Measurements from ENCODE around the gene LRRC26.

LRRC26 gene, protein sequence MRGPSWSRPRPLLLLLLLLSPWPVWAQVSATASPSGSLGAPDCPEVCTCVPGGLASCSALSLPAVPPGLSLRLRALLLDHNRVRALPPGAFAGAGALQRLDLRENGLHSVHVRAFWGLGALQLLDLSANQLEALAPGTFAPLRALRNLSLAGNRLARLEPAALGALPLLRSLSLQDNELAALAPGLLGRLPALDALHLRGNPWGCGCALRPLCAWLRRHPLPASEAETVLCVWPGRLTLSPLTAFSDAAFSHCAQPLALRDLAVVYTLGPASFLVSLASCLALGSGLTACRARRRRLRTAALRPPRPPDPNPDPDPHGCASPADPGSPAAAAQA

DNA sequence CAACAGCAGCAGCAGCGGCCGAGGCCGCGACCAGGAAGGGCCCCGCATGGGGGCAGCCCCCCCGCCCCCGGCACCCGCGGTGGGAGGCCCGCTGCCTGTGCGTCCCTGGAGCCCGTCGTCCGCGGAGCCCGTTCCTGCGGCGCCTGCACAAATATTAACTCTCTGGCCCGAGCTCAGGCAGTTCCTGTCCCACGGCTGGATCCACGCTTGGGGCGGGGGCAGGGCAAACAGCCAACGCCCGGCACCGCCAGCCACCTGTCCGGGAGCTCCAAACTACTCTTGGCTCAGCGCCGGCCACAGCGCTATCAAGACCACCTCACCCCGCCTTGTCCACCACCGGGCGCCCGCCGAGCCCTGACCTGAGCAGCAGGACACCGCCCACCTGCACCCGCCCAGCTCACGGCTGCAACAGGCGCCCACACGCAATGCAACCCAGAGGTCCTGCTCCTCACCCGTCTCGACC lies at the start of gene LRRC26:
Gene LRRC26 (minus strand): TSS at position 156 of the 463 bp plus-strand sequence. CDS start 108 bp downstream, at position 48.
- peaks cover 4% of the 10 kb centered on the region for H3K4me1 Mint-ChIP-seq
- peaks cover 98% of the 10 kb centered on the region for H3K27me3 Mint-ChIP-seq
- H3K9me3 Mint-ChIP-seq = no peaks in the 10 kb centered on the region
- H3K27ac Mint-ChIP-seq = no peak within 1 kb of the TSS
- H3K4me3 Mint-ChIP-seq = peak within 1 kb of the TSS; percentile 60
- no peaks in the 10 kb centered on the region for H3K36me3 Mint-ChIP-seq
- CTCF ChIA-PET = interaction anchor here (1.0 to 1.2 kb wide), 2 partner anchors 12 to 123 kb away, joined by 3 read pairs; no protein-coding TSS in a partner anchor
- no peak for DNase-seq

DNA sequence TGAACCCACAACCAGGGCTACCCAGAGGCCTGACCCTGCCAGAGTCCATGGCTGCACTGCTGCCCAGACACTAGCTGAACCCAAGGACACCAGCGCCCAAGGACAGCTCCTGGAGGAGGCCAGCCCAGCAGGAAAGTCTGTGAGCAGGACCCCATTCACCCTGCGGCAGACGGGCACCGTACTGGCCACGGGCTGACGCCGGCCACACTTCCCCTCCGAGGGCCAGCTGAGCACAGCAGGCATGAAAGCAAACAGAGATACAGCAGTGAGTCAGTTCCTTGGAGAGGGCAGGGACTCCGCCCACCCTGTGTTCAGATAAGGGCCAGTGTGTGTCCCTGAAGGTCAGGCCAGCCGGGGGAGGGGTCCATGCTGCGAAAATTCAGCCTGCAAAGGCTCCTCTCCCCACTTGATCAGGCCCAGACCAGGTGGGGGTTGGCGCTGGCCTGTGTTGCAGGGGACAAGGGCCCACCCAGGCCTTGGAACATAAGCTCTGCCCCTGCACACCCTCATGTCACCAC lies 49.0 kb upstream of the LRRC26 start:
- no peaks in the 10 kb centered on the region for H3K27me3 Mint-ChIP-seq
- H3K4me1 Mint-ChIP-seq = peaks cover 7% of the 10 kb centered on the region
- H3K9me3 Mint-ChIP-seq = no peaks in the 10 kb centered on the region
- DNase-seq = no peak
- no peaks in the 10 kb centered on the region for H3K36me3 Mint-ChIP-seq
- no peak overlapping the region for H3K4me3 Mint-ChIP-seq
- CTCF ChIA-PET = no interaction called here
- no peak overlapping the region for H3K27ac Mint-ChIP-seq

DNA sequence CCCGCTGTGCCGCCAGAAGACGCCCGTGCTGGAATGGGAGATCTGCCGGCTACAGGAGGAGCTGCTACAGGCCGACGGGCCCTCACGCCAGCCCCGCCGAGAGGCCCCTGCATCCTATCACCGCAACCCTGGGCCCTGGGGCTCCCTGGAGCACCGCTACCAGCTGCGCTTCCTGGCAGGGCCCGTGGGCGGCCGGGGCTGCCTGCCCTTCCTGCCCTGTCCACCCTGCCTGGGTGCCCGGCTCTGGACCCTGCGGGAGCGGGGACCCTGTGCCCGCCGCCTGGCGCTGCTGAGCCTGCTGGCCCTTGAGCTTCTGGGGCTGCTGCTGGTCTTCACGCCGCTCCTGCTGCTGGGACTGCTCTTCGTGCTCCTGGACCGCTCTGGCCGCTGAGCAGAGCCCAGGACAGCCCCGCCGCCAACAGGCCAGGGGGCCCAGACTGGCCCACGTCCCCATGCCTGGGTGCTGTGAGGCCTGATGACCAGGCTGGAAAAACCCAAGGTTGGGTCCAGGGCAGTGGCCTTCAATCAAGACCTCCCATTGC lies 48.4 kb upstream of the LRRC26 start:
- no peaks in the 10 kb centered on the region for H3K9me3 Mint-ChIP-seq
- no peaks in the 10 kb centered on the region for H3K36me3 Mint-ChIP-seq
- no peak overlapping the region for H3K4me3 Mint-ChIP-seq
- H3K27ac Mint-ChIP-seq = no peak overlapping the region
- DNase-seq = no peak
- no peaks in the 10 kb centered on the region for H3K27me3 Mint-ChIP-seq
- CTCF ChIA-PET = no interaction called here
- peaks cover 7% of the 10 kb centered on the region for H3K4me1 Mint-ChIP-seq

DNA sequence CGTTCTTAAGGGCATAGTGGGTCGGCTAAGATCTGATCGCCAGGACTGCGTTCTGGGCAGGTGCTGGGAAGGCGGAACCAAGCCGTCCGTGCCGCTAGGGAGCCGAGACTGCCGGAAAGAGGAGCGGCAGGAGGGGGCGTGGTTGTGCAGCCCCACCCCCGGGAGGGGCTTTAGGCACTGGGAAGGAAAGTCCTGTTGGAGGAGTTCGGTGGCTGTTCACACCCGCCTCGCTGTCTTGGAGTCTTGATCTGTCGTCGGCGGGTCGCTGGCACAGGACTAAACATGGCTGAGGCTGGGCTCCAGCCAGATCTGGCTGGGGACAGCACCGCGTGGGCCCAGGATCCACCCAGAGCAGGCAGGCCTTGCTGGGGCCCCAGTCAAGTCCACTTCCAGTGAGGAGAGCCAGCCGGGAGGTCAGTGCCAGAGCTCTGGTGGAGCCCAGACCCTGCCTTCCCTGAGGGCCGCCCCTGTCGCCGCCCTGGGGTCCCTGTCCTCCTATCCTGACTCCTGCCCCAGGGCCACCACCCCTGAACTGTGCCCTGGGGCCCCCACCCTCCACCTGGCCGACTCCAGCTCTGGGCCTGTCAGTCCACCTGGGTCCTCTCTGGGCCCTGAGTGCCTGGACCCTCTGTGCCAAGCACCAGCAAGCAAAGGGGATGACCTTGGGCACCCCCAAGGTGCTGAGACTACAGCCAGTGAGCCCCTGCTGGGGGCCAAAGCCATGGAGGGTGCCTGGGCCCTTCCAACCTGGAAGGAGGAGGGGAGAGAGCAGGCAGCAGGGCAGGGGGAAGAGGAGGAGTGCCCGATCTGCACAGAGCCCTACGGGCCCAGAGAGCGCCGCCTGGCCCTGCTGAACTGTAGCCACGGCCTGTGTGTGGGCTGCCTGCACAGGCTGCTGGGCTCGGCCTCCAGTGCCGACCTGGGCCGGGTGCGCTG lies 47.7 kb upstream of the LRRC26 start:
- CTCF ChIA-PET = interaction anchor here (0.6 to 1.2 kb wide), 3 partner anchors 19 to 203 kb away, joined by 3 to 5 read pairs (median 4); no protein-coding TSS in a partner anchor
- Mint-ChIP-seq H3K4me1 (peaks cover 2% of the 10 kb centered on the region), H3K9me3 (no peaks in the 10 kb centered on the region), H3K27ac (no peak overlapping the region), H3K4me3 (no peak overlapping the region), H3K36me3 (peaks cover 3% of the 10 kb centered on the region), H3K27me3 (no peaks in the 10 kb centered on the region)
- DNase-seq = no peak

DNA sequence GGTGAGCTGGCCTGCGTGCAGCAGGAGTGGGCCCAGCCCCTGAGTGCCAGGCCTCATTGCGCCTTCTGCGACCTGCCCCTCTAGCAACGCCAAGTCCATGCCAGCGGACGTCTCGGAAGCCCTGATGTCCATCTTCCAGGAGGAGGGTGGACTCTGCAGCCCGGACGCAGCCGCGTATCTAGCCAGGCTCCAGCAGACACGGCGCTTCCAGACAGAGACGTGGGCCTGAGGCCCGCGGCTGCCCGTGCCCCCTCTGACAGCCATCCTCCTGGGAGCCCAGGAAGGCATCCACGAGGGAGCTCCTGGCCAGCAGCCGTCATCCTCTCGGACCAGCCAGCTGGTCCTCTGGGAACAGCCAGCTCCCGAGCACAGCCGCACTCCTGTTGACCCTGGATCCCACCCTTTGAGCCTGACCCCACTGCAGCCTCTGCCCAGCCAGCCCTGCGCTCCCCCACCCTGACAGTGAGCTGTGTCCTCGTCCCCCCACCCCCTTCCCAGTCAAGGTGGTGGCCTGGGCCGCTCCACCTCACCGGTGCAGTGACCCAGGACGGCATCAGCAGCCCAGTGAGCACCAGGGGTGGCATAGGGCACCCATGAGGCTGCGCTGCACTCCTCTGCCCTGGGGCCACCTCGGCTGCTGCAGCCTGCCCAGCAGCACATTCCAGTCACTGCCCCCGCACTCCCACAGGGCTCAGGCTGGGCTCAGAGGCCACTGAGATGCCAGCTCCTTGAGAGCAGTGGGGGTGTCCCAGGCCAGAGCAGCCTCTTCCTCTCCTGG lies 46.5 kb upstream of the LRRC26 start:
- peaks cover 3% of the 10 kb centered on the region for H3K36me3 Mint-ChIP-seq
- CTCF ChIA-PET = interaction anchor here (0.9 to 1.2 kb wide), 4 partner anchors 20 to 148 kb away, joined by 3 to 5 read pairs (median 3); no protein-coding TSS in a partner anchor
- no peaks in the 10 kb centered on the region for H3K9me3 Mint-ChIP-seq
- no peak overlapping the region for H3K27ac Mint-ChIP-seq
- DNase-seq = no peak
- H3K27me3 Mint-ChIP-seq = no peaks in the 10 kb centered on the region
- H3K4me3 Mint-ChIP-seq = no peak overlapping the region
- H3K4me1 Mint-ChIP-seq = peaks cover 2% of the 10 kb centered on the region

DNA sequence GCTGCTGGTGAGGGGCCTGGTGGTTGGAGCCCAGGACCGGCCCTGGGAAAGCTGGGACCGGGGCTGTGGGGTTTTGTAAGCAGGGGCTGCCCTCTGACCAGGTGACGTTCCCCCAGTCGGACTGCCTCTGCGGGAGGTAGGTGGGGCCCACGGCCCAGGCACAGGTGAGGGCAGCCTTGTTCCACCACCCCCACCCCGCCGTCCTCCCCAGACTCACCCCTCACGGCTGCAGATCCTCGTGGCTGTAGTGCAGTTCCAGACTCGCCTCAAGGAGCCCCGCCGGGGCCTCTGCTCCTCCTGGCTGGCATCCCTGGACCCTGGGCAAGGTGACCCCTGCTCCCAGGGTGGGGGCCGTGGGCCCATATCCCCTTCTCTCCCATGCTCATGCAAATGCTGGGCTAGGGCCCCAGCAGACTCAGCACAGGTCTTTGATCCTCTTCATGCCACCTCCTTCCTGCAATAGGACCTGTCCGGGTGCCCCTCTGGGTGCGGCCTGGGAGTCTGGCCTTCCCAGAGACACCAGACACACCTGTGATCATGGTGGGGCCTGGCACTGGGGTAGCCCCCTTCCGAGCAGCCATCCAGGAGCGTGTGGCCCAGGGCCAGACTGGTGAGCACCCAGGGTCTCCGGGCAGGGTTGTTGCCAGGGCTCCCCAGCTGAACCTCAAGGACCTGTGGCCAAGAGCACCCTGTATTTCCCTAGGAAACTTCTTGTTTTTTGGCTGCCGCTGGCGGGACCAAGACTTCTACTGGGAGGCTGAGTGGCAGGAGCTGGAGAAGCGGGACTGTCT lies 45.5 kb upstream of the LRRC26 start:
- no peaks in the 10 kb centered on the region for H3K9me3 Mint-ChIP-seq
- peaks cover 2% of the 10 kb centered on the region for H3K4me1 Mint-ChIP-seq
- no peak overlapping the region for H3K27ac Mint-ChIP-seq
- peaks cover 3% of the 10 kb centered on the region for H3K36me3 Mint-ChIP-seq
- CTCF ChIA-PET = interaction anchor here (0.9 to 1.0 kb wide), 2 partner anchors 26 to 147 kb away, joined by 3 read pairs; no protein-coding TSS in a partner anchor
- DNase-seq = no peak
- H3K4me3 Mint-ChIP-seq = no peak overlapping the region
- H3K27me3 Mint-ChIP-seq = no peaks in the 10 kb centered on the region

DNA sequence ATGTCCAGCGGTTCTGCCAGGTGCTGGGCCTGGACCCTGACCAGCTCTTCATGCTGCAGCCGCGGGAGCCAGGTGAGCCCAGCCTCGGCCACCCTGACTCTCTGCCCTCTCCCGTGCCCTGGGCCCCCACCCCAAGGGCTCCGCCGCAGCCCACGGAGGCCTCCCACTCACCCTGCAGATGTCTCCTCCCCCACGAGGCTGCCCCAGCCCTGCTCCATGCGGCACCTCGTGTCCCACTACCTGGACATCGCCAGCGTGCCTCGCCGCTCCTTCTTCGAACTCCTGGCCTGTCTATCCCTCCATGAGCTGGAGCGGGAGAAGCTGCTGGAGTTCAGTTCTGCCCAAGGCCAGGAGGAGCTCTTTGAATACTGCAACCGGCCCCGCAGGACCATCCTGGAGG lies 44.8 kb upstream of the LRRC26 start:
- Mint-ChIP-seq H3K27ac (no peak overlapping the region), H3K4me3 (no peak overlapping the region), H3K27me3 (no peaks in the 10 kb centered on the region), H3K36me3 (peaks cover 5% of the 10 kb centered on the region), H3K9me3 (no peaks in the 10 kb centered on the region), H3K4me1 (peaks cover 2% of the 10 kb centered on the region)
- CTCF ChIA-PET = interaction anchor here (1.0 kb wide), 1 partner anchor 26 kb away, joined by 3 read pairs; the partner anchor contains the start of genes ANAPC2 and SSNA1
- no peak for DNase-seq

DNA sequence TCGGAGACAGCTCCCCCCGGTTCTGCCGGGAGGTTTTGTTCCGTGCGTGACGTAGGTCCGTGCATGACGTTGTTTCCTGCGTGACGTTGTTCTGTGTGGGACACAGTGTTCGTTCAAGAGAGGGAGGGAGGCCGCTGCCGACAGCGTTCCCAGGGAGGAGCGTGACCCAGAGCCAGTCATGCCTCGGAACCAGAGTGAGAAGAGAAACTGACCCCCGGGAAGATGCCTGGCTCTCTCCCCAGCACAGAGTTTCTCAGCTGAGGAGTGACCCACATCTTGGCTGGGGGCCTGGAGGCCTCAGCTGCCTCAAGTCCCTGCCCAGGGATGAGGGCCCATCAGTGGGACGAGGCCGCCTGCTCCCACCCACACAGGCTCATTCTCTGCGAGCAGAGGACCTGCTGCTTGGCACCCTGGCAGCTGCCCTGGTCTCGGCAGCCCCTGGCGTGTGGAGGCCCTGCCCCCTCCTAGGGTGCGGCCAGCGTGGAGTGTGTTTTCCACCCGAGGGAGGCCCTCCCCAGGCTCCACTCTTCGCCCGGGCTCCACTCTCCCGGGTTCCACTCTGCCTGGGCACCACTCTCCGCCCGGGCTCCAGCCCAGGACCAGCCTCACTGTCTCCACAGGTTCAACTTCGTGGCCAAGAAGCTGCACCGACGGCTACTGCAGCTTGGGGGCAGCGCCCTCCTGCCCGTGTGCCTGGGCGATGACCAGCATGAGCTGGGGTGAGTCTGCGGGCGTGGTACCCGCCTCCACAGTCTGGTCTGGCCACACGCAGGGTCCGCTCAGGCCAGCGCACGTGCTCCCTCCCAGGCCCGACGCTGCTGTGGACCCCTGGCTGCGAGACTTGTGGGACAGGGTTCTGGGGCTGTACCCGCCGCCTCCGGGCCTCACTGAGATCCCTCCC lies 43.6 kb upstream of the LRRC26 start:
- H3K4me1 Mint-ChIP-seq = peaks cover 2% of the 10 kb centered on the region
- H3K27ac Mint-ChIP-seq = no peak overlapping the region
- no peaks in the 10 kb centered on the region for H3K27me3 Mint-ChIP-seq
- peaks cover 11% of the 10 kb centered on the region for H3K36me3 Mint-ChIP-seq
- DNase-seq = no peak
- H3K9me3 Mint-ChIP-seq = no peaks in the 10 kb centered on the region
- H3K4me3 Mint-ChIP-seq = no peak overlapping the region
- CTCF ChIA-PET = interaction anchor here (1.0 to 1.3 kb wide), 4 partner anchors 9 to 90 kb away, joined by 3 to 4 read pairs (median 4); partner anchors contain the start of genes ANAPC2 and SSNA1

DNA sequence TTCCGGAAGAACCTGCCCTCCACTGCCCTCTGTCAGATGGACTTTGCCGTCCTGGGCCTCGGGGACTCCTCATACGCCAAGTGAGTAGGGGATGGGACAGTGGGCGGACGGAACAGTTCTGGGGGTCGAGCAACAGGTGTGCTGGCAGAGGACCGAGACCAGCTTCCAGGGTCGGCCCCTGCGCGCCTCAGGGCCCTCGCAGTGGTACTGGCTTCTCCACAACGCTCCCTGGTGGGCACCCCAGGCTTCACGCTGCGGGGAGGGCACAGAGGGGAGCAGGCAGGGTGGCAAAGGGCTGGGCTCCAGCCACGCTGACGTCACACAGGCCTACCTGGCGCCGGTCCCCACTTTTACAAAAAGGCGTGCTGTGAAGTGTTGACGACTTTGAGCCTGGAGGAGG lies 42.7 kb upstream of the LRRC26 start:
- DNase-seq = no peak
- Mint-ChIP-seq H3K27me3 (no peaks in the 10 kb centered on the region), H3K36me3 (peaks cover 13% of the 10 kb centered on the region), H3K4me1 (peaks cover 4% of the 10 kb centered on the region), H3K27ac (no peak overlapping the region), H3K4me3 (no peak overlapping the region), H3K9me3 (no peaks in the 10 kb centered on the region)
- CTCF ChIA-PET = interaction anchor here (1.1 kb wide), 1 partner anchor 89 kb away, joined by 3 read pairs; no protein-coding TSS in a partner anchor

DNA sequence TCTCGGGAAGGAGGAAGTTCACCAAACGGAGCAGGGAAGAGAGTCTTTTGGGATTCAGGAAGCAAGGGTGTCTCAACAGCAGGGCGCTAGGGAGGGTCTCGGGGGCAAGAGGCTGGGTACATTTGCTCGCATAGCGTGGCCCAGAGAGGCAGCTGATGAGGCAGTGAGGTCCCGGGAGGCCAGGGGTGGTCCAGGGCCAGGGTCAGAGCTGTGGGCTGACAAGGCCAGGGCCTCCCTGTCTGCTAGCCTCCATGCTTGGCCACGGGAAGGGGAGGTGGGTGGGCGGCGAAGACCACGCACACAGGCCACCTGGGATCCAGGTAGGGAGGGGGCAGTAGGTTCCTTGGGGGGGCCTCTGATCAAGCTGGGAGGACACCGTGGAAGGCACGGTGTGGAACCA lies 41.7 kb upstream of the LRRC26 start:
- Mint-ChIP-seq H3K27ac (no peak overlapping the region), H3K36me3 (peaks cover 18% of the 10 kb centered on the region), H3K9me3 (no peaks in the 10 kb centered on the region), H3K4me1 (peaks cover 12% of the 10 kb centered on the region), H3K4me3 (no peak overlapping the region), H3K27me3 (no peaks in the 10 kb centered on the region)
- CTCF ChIA-PET = no interaction called here
- no peak for DNase-seq

DNA sequence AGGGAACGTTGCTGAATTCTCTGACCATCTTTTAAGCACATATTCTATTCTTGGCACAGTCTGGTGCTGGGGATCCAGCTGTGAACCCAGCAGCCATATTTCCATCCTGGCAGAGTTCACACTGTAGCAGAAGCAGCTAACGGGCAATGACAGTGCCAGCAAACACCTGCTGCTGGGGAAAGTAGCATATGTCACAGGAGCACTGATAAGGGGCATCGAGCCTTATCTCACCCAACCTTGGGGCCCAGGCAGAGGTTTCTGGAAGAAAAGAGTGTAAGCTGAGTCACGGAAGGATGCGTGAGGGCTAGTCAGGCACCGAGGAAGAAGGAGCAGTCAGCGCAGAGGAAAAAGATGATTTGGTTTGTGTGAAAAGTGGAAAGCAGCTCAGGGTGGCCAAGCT lies 36.8 kb upstream of the LRRC26 start:
- H3K27me3 Mint-ChIP-seq = no peaks in the 10 kb centered on the region
- H3K4me3 Mint-ChIP-seq = peak overlapping the region; percentile 92
- H3K27ac Mint-ChIP-seq = peak overlapping the region; percentile 83
- no peaks in the 10 kb centered on the region for H3K9me3 Mint-ChIP-seq
- peaks cover 19% of the 10 kb centered on the region for H3K36me3 Mint-ChIP-seq
- DNase-seq = no peak
- CTCF ChIA-PET = interaction anchor here (0.7 kb wide), 1 partner anchor 30 kb away, joined by 5 read pairs; no protein-coding TSS in a partner anchor
- peaks cover 46% of the 10 kb centered on the region for H3K4me1 Mint-ChIP-seq

Measured in activated naive CD4-positive, alpha-beta T cell treated with anti-CD3 and anti-CD28 coated beads, Interleukin-2, amount 10 ng/mL, durations not matched to agents 7 days and 5 days (primary cell).